Measurements from ENCODE around the gene MTMR1. TPM values are rescaled to one million over a fixed set of nuclear protein-coding genes. Genes with fewer than 3 reads are reported as not detected.

MTMR1 gene
- total and polyA plus RNA-seq, 2 donors (not counting 3 experiments of a cell fraction or from before 2014, with no cell fraction given), result 17.1 to 20.3 TPM

- H3K4me1 ChIP-seq (ENCODE audit: control insufficient read depth, extremely low read depth, insufficient read depth, low read length), result no peaks in the 10 kb centered on the region
- no peaks in the 10 kb centered on the region for H3K27me3 ChIP-seq (ENCODE audit: control insufficient read depth in 2 of 2, insufficient read depth in 2 of 2, low read length in 2 of 2)
- intact Hi-C loops (cut with micrococcal nuclease) (no loop called here), dilution Hi-C loops (cut with MboI; ENCODE audit: extremely low pct_ligation_motif_present, low sequenced_read_pairs) (no loop called here)
- H3K36me3 ChIP-seq (ENCODE audit: control insufficient read depth in 2 of 2, extremely low read depth in 1 of 2, insufficient read depth in 2 of 2, low read length in 2 of 2), result peaks cover 0 to 3% of the 10 kb centered on the region in 2 experiments
- no peak for DNase-seq (ENCODE audit: low read depth, low spot score)
- H3K4me3 ChIP-seq (replicated peaks in 1 of 3; ENCODE audit: insufficient read depth in 1 of 3, low read depth in 1 of 3, low read length in 3 of 3), result no peak overlapping the region
- no peaks in the 10 kb centered on the region for H3K9me1 ChIP-seq (replicated peaks; ENCODE audit: control insufficient read depth, extremely low read depth, insufficient read depth, low read length)
- no peaks in the 10 kb centered on the region for H3K9me3 ChIP-seq (replicated peaks; ENCODE audit: control insufficient read depth, insufficient read depth, low read length)
- no peaks in the 10 kb centered on the region for H4K20me1 ChIP-seq (replicated peaks; ENCODE audit: control insufficient read depth, extremely low read depth, insufficient read depth, low read length)
- ChIA-PET POLR2A (no interaction called here), CTCF (interaction anchor here (1.2 to 1.9 kb wide), 2 partner anchors 9 to 318 kb away, joined by 4 to 6 read pairs; no protein-coding TSS in a partner anchor)
- no peak for TF ChIP-seq FOS (IDR thresholded peaks at IDR 0.05; ENCODE audit: borderline replicate concordance, insufficient read depth, low read length)
- no peak for TF ChIP-seq EZH2 (IDR thresholded peaks at IDR 0.05; ENCODE audit: borderline replicate concordance, low read depth, low read length, severe bottlenecking)
- no peak for TF ChIP-seq CTCF (IDR thresholded peaks at IDR 0.05; ENCODE audit: extremely low read depth in 1 of 2, insufficient read depth in 1 of 2, low read depth in 1 of 2, low read length in 2 of 2)
- TF ChIP-seq MAX (IDR thresholded peaks at IDR 0.05; ENCODE audit: insufficient read depth, insufficient read length), result no peak
- TF ChIP-seq POLR2AphosphoS5 (IDR thresholded peaks at IDR 0.05; ENCODE audit: insufficient read depth, low read depth, low read length), result no peak
- no peak for TF ChIP-seq GATA2 (IDR thresholded peaks at IDR 0.05; ENCODE audit: insufficient read depth, insufficient read length, low read depth, low read length)
- no peak for TF ChIP-seq JUN (IDR thresholded peaks at IDR 0.05; ENCODE audit: borderline replicate concordance, insufficient read depth, insufficient read length, low read depth)
- no peak for TF ChIP-seq POLR2A (IDR thresholded peaks at IDR 0.05; ENCODE audit: low read depth, low read length)
- TF ChIP-seq MYC (IDR thresholded peaks at IDR 0.05; ENCODE audit: low read depth, low read length), result no peak
- no peak overlapping the region for H2AFZ ChIP-seq (ENCODE audit: low read depth, low read length)
- FAIRE-seq, result no peak
- H3K79me2 ChIP-seq (ENCODE audit: control insufficient read depth, insufficient read depth, low read length), result no peaks in the 10 kb centered on the region
- no peak overlapping the region for H3K27ac ChIP-seq (ENCODE audit: insufficient read depth, low read depth, low read length)
- no TSS peak for BruUV-seq (replicated peaks)
- no peak overlapping the region for H3K4me2 ChIP-seq (ENCODE audit: insufficient read depth, low read length)
- no peak overlapping the region for H3K9ac ChIP-seq (replicated peaks; ENCODE audit: extremely low read depth, insufficient read depth, low read length)
These were observed 70.6 kb downstream of the MTMR1 start for GRCh38 chrX:150763810-150764209.

All from endothelial cell of umbilical vein (primary cell).